ENCODE data around the gene UBE3D. TPM values are rescaled to one million over a fixed set of nuclear protein-coding genes. Genes with fewer than 3 reads are reported as not detected.

Gene UBE3D
- total RNA-seq, 1 experiment from 2014 or later: 5.5 TPM

GRCh38 chr6:82958551-82958950, 107.1 kb downstream of the UBE3D start:
- ChIA-PET POLR2A (ENCODE audit: unreplicated experiment) (no interaction called here), CTCF (no interaction called here)
- intact Hi-C loops (cut with micrococcal nuclease; ENCODE audit: unreplicated experiment): no loop called here

DNA sequence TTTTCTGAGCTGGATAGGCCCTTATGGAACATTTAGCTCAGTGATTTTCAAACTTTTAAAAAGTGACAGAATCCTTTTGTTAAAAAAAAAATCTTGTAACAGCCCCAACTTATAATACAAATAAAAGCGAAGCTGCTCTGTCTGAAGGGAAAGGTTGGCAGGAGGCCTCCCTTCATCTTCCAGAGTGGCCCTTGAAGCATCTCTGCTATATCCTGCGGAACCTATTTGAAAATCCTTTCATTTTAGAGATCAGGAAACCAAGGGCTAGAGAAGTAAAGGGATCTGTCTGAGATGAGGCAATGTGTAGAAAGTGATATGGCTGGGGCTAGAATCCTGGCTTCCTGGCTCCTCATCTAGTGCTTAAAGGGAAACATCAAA, 107.8 kb downstream of the UBE3D start:
- TF ChIP-seq EZH2 (IDR thresholded peaks at IDR 0.05; ENCODE audit: low read depth) (no peak), CTCF (conservative IDR thresholded peaks at IDR 0.05) (no peak)
- no peak overlapping the region for H2AFZ ChIP-seq
- H3K4me1 ChIP-seq (replicated peaks; ENCODE audit: insufficient read depth): no peaks in the 10 kb centered on the region
- H3K9me2 ChIP-seq (ENCODE audit: insufficient read depth): no peaks in the 10 kb centered on the region
- DNase-seq: no peak
- H3K27ac ChIP-seq: no peak overlapping the region
- no peaks in the 10 kb centered on the region for H3K27me3 ChIP-seq (ENCODE audit: insufficient read depth, low read depth)
- H3K79me2 ChIP-seq (ENCODE audit: low read depth): no peaks in the 10 kb centered on the region
- ChIA-PET CTCF (no interaction called here), POLR2A (ENCODE audit: unreplicated experiment) (no interaction called here)
- H3K4me2 ChIP-seq: no peak overlapping the region
- H3F3A ChIP-seq (ENCODE audit: insufficient read depth, low read depth): no peaks in the 10 kb centered on the region
- no peaks in the 10 kb centered on the region for H4K20me1 ChIP-seq (ENCODE audit: insufficient read depth)
- no TSS peak for BruUV-seq (replicated peaks)
- no peaks in the 10 kb centered on the region for H3K36me3 ChIP-seq (ENCODE audit: low read depth)
- no peak overlapping the region for H3K4me3 ChIP-seq
- intact Hi-C loops (cut with micrococcal nuclease; ENCODE audit: unreplicated experiment): no loop called here
- no peaks in the 10 kb centered on the region for H3K9me3 ChIP-seq (ENCODE audit: insufficient read depth, low read depth)

More at GRCh38 chr6:82958551-82958950, 107.1 kb downstream of the UBE3D start:
- H3K27ac ChIP-seq: no peak overlapping the region
- no peak overlapping the region for H2AFZ ChIP-seq
- H3F3A ChIP-seq (ENCODE audit: insufficient read depth, low read depth): no peaks in the 10 kb centered on the region
- no peaks in the 10 kb centered on the region for H3K36me3 ChIP-seq (ENCODE audit: low read depth)
- H3K9me3 ChIP-seq (ENCODE audit: insufficient read depth, low read depth): no peaks in the 10 kb centered on the region
- H3K27me3 ChIP-seq (ENCODE audit: insufficient read depth, low read depth): no peaks in the 10 kb centered on the region
- no peaks in the 10 kb centered on the region for H3K9me2 ChIP-seq (ENCODE audit: insufficient read depth)
- DNase-seq: no peak
- no peak overlapping the region for H3K4me3 ChIP-seq
- H4K20me1 ChIP-seq (ENCODE audit: insufficient read depth): no peaks in the 10 kb centered on the region
- no TSS peak for BruUV-seq (replicated peaks)
- no peaks in the 10 kb centered on the region for H3K4me1 ChIP-seq (replicated peaks; ENCODE audit: insufficient read depth)
- H3K79me2 ChIP-seq (ENCODE audit: low read depth): no peaks in the 10 kb centered on the region
- no peak for TF ChIP-seq EZH2 (IDR thresholded peaks at IDR 0.05; ENCODE audit: low read depth)
- no peak for TF ChIP-seq CTCF (conservative IDR thresholded peaks at IDR 0.05)
- H3K4me2 ChIP-seq: no peak overlapping the region

DNA sequence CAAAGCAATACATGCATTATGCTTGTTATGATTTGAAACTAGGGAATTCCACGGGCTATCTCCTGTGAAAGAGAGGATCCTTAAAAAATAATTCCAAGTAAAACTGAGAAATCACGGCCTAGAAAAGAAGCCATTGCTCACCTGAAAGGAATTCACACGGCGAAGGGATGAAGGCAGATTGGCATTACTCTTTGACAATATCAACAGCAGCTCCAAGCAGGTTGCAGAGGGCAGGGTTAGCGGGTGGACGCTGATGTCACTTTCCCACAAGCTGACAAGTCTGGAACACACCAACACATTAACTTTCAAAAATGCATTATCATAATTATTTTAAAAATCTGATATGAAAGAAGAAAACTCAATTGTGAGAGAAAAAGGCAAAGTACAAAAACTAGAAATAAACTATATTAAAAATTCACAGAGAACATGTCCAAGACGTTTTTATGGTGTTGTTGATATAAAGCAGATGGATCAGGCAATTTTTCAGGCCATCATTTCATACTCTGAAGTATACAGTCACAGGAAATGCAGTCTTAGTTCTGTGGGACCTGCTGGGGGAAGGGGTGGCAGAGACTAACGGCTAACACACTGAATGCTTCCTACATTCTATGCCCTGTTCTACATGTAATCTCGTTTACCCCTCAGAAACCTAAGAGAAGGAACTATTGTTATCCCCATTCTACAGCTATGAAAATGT, 108.3 kb downstream of the UBE3D start:
- Histone ChIP-seq H3K9me3 (ENCODE audit: insufficient read depth, low read depth) (no peaks in the 10 kb centered on the region), H3K79me2 (ENCODE audit: low read depth) (no peaks in the 10 kb centered on the region), H4K20me1 (ENCODE audit: insufficient read depth) (no peaks in the 10 kb centered on the region), H3K9me2 (ENCODE audit: insufficient read depth) (no peaks in the 10 kb centered on the region), H3K36me3 (ENCODE audit: low read depth) (no peaks in the 10 kb centered on the region), H3K27ac (no peak overlapping the region), H3K4me2 (no peak overlapping the region), H2AFZ (no peak overlapping the region), H3K4me1 (replicated peaks; ENCODE audit: insufficient read depth) (no peaks in the 10 kb centered on the region), H3K27me3 (ENCODE audit: insufficient read depth, low read depth) (no peaks in the 10 kb centered on the region), H3F3A (ENCODE audit: insufficient read depth, low read depth) (no peaks in the 10 kb centered on the region), H3K4me3 (no peak overlapping the region)
- no TSS peak for BruUV-seq (replicated peaks)
- DNase-seq: no peak
- ChIA-PET CTCF (no interaction called here), POLR2A (ENCODE audit: unreplicated experiment) (no interaction called here)
- TF ChIP-seq EZH2 (IDR thresholded peaks at IDR 0.05; ENCODE audit: low read depth) (no peak), CTCF (conservative IDR thresholded peaks at IDR 0.05) (no peak)
- intact Hi-C loops (cut with micrococcal nuclease; ENCODE audit: unreplicated experiment): no loop called here
